HG03159 (cell line): ENCODE results near the gene TBX5.
"Not testable (repeated sequence)": the region's sequence is repeated elsewhere in the genome, so short reads cannot be mapped to it uniquely, and the experiment has no call there.

Experiments used
- ATAC-seq: cut with Tn5 transposase; IDR thresholded peaks from one replicate; pipeline ENCODE4 v1.9.1; 2021; ENCODE audit warnings: mild to moderate bottlenecking, moderate library complexity; ENCODE audit not compliant: unreplicated experiment

Gene TBX5

DNA sequence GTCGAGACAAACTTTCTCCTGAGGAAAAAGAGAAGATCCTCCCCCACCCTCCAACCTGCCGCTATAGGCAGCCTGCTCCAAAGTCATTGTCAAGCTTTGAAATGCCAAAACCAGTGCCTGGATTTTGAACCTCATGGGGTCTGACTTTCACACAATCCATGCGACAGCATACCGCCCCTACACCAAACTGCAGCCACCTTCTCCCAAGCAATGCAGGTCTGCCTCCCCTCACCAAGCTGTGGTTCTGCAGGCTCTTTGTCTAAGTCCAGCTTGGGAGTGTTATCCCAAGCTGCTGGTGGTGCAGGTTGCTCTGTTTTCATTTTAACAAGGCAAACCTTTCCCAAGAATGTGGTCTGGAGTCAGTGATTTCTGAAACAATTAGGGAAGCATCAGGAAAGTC, 12.4 kb downstream of the TBX5 start:
- no peak for ATAC-seq

DNA sequence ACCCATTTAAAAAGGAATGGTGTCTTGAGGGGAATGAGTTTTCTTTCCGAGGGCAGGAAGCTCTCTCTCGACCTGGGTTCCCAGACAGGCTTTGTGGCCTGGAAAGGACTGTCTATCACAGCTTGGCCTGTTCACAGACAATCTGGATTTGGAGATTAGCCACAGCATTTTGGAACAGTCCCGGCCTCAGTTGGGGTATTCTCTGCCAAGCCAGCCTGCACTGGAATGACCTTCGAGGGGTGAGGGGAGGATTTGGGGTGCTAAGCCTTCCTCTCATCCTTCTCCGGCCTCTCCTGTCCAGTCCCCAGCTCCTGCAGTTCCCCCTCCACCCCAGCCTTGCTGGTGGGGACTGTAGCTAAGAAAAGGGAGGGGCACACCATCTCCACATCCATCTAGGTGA, 13.0 kb downstream of the TBX5 start:
- no peak for ATAC-seq

DNA sequence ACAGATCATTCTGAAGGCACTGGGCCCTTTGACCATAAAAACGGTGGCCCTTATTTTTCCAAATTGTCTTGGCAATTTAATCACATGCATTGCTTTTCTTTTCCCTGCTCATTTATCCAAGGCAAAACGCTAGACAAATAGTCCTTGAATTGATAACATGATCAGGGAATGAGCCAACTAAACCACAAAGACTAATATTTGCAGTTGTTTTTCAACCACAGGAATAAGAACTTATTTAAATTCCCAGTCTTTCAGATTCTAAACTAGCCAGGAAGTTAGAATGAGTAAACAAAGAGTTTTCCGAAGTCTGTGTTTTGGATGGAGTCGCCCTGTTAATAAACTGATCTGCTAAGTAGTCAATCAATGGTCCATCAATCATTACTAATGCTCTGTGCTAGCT, 14.9 kb downstream of the TBX5 start:
- no peak for ATAC-seq

DNA sequence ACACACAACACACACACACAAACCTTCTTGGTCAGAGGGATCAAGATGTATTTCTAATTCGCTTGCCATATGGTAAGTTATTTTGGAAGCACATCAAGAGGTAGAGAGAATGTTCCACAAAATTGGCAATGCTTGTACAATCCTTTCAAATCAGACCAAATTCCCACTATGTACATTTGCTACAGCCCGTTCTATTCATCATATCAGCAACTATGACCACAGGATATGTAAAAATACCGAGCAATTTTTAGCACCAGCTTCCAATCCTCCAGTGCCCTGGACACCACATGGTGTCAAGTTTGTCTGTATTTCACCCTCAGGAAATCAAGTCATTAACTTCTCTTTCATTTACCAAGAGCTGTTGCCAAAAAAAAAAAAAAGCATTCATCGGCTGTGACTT, 21.2 kb downstream of the TBX5 start:
- no peak for ATAC-seq

DNA sequence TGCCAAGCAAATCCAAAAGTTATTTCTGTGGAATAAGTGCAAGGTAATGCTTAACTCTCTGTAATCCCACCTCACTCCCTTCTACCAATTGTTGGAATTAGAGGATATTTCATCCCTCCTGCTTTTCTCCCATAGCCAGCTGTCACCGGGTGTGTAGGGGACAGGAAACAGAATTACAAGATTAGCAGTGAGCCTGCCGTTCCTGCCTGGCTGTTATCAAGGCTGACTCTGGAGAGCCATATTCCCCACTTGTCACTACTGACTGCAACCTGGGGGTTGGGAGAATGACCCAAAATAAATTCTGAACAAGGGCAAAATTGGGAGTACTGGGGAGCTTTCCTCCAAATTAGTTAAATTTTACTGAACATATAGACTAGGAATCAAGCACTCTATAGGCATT, 24.8 kb downstream of the TBX5 start:
- ATAC-seq, result no peak

DNA sequence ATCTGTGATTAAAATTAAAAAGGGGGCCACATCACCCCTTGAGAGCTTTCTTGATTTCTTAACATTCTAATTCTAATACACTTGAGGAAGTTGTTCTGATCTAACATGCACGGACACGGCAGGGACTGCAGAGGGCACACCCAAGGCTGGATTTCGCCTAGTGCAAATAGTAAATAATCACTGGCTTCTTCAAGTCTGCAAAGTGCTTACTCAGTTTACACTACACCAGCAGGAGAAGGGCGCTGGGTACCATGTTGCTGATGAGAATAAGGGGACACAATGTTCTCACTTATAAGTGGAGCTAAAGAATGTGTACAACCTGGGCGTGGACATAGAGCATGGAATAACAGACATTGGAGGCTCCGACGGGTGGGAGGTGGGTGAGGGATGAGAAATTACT, 34.2 kb downstream of the TBX5 start:
- ATAC-seq, result no peak

DNA sequence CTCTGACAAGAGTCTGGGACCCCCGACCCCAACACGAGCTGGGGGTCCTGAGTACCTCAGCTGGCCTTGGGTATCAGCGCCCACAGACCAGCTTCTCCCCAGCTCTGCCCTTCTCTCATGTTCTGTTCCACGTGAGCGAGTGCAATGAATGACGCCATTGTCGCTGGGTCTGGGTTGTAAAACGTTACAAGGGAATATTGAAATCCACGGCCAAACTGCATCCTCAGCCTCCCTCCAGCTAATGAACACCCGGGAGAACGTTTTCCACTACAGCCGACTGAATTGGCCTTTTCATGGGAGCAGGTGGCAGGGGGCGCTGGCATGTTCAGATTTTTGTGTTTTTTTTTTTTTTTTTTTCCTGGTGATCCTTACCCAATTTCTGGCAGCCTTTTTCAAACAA, 34.7 kb downstream of the TBX5 start:
- ATAC-seq, result no peak

DNA sequence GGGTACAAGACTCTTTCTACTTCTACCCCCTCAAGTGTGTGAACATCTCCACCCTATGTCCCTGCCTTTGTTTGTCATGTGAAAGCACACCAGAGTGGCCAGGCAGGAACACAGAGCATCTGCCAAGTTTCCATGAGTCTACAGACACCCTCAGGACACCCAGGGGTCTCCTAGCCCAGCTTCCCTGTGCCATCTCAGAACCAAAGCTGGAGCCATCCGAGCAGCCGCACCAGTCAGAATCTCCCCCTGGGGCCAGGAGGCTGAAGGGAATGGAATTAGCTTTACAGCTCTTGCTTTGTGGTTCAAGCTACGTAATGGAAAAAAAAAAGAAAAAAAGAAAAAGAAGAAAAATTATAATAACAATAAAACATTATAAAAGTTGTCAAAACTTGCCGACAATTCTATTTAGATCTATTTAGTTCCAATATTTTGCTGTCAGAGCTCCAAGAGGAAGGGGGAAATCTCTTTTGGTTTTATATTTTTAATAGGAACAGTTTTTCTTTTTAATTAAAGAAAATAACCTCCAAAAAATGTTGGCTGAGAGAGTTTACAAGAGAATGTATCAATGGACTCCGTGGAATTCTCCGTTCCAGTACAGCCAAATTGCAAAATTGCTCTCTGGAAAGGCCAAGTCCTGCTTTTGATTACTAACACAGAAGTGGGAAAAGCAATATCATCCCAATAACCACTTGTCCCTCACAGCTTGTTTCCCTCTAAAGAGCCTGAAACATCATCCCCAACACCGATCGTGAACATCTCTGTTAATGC, 37.1 kb downstream of the TBX5 start:
- ATAC-seq, result no peak

DNA sequence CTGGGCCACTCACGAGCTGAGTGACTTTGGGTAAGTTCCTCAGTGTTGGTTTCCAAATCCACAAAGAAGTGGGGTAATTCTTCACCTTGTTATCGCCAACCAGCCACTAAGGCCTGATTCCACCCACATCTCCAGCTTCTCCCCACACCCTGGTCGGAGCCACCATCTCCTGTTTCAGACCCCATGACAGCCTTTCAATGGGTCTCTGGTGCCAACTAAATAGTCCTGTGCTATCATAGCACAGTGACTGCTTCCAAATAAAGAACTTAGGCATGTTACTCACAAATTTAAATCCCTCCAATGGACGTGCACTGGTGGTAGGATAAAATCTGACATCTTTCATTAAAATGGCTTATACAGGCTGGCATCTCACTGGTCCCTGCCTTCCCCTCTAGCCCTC, 44.0 kb downstream of the TBX5 start:
- no peak for ATAC-seq

DNA sequence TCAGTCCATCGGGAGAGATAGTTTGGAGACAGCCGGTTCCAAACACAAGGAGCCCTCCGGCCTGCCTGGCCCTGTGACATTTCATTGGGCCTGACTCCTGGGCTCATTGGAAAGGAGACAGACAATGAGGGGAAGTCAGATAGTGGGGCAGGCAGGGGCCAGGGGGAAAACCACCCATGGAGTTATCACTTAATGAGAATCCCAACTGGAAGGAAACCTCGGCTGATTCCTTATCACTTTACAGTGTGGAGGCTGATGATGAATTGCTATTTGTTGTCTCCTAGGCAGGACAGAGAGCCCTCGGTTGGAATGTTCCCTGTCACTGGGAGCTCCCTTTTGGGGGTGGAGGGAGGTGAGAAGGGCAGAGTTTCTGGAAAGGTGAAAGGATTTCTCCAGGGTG, 44.4 kb downstream of the TBX5 start:
- ATAC-seq, result no peak

DNA sequence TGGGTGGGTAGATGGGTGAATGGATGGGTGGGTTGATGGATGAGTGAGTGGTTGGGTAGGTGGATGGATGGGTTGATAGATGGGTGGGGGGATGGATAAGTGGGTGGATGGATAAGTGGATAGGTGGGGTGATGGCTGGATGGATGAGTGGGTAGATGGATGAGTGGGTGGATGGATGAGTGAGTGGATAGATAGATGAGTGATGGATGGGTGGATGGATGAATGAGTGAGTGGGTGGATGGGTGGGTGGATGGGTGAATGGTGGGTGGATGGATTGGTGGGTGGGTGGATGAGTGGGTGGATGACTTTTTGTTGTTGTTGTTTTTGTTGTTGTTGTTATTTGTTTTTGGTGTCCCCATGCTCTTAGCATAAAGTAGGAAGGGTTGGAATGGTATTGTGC, 45.5 kb downstream of the TBX5 start:
- no peak for ATAC-seq

DNA sequence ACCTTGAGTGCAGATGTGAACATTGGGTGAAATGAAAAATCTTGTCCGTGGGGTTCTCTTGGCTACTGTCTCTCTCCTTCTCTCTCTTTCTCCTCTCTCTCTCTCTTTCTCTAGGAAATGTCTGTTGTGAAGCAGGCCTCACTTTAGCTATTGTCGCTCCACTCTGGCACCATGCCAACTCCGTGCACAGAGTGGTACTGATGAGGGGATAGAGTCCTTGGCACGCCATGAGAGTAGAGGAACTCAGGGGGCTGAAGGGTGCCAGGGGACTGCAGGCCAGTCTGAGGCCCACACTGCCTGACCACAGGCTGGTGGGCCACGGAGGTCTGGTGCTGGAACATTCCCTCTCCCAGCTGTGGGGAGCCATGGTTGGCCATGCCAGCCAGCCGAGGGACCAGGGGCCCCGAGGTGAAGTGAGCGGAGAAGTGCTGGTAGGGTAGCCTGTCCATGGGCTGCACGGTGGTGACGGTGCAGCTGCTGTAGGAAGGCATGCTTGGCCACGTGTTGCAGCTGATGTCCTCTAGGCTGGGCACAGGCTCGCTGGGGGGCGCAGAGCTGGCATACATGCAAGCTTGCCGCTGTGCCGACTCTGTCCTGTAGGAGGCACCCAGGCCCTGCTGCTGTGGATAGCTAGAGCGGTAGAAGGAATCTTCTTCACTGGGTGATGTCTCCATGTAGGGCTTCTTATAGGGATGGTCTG, 50.4 kb downstream of the TBX5 start:
- ATAC-seq, result no peak

DNA sequence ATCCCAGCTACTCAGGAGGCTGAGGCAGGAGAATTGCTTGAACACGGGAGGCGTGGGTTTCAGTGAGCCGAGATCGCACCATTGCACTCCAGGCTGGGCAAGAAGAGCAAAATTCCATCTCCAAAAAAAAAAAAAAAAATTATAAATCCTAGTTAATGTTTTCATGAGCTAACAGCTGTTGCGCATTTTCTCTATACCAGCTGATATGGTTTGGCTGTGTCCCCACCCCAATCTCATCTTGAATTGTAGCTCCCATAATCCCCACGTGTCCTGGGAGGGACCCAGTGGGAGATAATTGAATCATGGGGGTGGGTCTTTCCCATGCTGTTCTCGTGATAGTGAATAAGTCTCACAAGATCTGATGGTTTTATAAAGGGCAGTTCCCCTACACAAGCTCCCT, 56.7 kb downstream of the TBX5 start:
- not testable (repeated sequence) for ATAC-seq

DNA sequence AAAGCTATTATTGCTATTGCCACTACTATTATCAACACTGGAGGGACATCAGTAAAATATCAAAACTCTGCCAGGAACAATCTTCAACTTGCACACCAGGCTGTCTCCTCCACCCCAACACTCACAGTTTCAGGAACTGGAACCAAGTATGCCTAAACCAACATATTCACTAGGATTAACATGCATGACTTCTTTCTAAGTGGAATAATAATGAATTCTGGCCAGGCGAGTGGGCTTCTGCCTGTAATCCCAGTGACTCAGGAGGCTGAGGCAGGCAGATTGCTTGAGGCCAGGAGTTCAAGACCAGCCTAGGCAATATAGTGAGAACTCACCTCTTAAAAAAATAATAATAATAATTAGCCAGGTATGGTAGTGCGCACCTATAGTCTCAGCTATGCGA, 58.1 kb downstream of the TBX5 start:
- ATAC-seq, result no peak

DNA sequence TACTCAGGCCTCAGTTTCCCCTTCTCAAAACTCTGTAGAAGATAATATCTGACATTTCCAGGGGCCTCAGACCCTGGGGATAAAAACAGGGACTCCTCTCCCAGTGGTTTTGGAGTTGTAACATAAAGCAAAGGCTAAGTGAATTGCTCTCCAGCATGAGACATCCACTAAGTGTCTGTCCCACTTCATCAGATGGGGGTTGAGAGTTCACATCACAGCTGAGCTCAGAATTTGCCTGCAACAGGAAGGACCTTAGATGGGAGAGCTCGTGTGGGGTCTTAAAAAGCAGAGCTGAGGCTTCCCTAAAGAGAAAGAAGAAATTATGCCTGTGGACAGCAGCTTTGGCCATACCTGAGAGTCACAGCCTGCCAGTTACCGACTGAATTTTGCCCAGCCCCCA, 61.1 kb downstream of the TBX5 start:
- no peak for ATAC-seq

DNA sequence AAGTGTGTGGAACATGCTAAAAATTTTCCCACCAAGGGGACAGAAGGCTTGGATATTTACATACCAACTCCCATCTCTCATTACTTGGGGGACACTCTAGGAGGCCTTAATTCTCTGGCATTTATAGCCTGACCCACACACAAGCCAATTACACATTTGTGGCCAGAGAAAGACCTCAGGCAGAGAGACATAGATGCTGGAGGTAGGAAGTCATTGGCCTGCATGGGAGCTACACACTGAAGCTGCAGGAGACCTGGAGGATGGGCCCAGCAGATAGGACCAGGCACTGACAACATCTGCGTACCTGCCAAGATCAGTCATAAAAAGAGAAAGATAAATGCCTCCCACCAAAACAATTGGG, 61.7 kb downstream of the TBX5 start:
- ATAC-seq, result no peak

DNA sequence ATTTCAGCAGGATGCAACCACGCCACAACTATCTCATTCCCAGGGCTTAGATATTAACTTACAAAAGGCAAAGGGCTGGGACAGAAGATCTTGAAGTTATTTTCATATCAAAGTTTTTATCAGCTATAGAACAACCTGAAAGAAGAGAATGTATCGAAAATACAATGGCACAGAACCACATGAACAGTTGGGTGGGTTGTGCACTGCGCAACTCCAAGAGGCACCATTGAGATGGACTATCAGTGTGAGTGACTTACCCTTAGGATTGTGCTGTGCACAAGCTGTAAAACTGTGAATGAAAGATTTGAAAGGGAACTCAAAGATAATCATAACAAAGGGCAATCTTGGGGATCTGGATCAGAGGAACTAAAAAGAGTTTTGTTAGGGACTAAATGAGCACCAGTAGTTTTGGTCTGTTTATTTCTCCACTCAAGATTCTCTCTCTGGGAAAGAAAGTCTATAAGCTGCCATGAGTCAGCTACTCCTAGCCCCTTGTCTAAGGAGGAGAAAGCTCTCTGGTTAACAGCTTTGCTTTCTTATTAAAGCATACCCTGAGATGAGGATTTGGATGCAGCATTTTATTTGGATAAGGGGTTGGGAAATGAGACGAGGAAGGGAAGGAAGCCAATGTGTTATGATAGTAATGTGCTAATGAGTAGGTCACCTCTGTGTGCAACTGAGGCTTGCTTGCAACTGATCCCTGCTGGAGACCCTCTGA, 62.2 kb downstream of the TBX5 start:
- no peak for ATAC-seq

DNA sequence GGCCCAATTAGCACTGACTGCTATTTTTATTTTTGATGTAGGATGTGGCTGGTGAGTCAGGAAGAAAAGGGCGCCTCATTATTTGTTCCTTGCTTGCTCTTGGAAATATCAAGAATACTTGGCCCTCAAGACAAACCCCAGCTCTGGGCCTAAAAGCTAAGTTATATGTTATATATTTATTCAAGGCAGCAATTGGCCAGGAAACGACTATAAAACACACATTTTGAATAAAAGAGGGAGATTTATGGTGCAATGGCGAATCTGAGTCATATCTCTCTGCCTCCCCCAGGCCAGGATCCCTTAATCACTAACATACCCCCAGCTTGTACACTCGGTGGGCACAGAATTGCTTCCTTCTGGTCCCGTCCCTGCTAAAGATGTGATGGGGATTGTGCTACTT, 63.3 kb downstream of the TBX5 start:
- ATAC-seq, result no peak

DNA sequence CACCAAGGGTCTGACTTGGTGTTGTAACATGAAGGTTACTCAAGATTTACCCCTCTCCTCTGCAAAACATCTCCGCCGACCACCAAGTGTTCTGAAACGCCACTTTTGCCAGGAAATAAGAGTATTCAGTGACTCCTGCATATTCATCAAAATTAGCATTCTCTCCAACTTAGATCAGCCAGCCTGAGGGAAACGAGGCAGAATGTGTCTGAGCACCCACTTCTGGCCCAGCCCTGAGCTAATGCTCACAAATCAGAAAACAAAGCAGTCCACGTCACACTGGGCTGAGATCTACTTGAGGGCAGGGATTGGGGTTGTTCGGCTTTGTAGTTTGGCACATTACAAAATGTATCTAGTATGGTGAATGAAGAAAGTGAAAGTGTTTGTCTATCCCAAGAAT, 64.3 kb downstream of the TBX5 start:
- no peak for ATAC-seq

DNA sequence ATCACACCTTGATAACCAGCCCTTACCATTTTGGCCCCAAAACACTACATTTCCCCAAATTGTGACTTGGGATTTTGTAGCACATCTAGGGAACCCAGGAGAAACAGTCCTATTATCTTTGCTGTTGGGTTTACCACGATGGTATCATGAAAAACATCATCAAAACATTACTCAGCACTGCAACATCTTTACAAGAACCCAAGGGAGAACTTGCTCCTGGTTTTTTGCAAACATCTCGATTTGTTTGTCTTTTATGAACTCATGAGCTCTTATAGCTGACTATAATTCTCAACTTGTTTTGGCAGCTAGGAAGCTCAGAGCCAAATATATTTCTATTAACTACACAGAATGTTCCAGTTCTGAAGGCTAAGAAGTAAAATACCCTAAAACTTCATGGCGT, 65.7 kb downstream of the TBX5 start:
- ATAC-seq, result no peak

DNA sequence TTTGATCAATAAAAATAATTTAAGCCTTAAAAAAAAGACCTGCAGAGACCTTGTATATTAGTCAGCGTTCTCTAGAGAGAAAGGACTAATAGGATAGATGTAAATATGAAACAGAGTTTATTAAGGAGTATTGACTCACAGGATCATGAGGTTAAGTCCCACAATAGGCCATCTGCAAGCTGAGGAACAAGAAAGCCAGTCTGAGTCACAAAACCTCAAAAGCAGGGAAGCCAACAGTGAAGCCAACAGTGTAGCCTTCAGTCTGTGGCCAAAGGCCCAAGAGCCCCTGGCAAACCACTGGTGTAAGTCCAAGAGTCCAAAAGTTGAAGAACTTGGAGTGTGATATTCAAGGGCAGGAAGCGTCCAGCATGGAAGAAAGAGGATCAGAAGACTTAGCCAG, 66.3 kb downstream of the TBX5 start:
- no peak for ATAC-seq

DNA sequence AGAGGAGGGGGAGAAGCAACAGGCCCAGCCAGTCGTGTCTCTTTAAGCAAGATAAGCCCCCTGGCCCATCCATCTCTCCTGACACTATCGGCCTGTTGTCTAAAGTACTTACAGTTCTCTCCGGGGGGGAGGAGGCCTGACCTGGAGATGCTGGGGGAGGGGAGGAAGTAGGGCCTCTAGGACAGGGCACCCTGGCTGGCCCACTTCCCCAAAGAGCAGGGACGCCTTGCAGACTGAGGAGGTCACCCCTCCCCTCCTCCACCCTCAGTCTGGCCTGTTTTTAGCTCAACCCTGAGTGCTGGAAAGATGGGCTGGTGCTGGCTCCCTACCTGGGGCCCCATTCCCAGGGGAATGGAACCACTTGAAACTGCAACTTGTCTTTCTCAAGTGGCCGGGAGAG, 70.3 kb downstream of the TBX5 start:
- no peak for ATAC-seq
